Measurements from ENCODE around the gene RFTN1. TPM values are rescaled to one million over a fixed set of nuclear protein-coding genes. Genes with fewer than 3 reads are reported as not detected.

The RFTN1 gene
- total and polyA plus RNA-seq, 2 of the 8 experiments (the other 6 are each of a cell fraction or from before 2014, with no cell fraction given): 4.6 to 6.7 TPM

DNA sequence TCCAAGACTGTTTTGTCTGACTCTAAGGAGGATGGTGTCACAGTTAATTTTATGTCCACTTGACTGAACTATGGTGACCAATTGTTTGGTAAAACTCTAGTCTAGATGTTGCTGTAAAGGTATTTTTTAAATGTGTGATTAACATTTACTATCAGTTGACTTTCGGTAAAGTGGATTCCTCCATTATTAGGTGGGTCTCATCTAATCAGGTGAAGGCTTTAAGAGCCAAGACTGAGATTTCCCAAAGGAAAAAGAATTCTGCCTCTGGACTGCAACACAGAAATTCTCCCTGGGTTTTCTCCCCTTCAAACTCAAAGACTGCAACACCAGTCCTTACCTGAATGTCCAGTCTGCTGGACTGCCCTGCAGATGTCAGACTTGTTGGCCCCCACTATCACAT lies 129.6 kb downstream of the RFTN1 start:
- no peak for FAIRE-seq
- H2BK120ac ChIP-seq (replicated peaks; ENCODE audit: low read depth, low read length): no peak overlapping the region
- no peak for TF ChIP-seq CHD1 (IDR thresholded peaks at IDR 0.05; ENCODE audit: low read depth, low read length)
- TF ChIP-seq EZH2 (IDR thresholded peaks at IDR 0.05; ENCODE audit: low read depth, low read length, severe bottlenecking): no peak
- TF ChIP-seq SP1 (IDR thresholded peaks at IDR 0.05; ENCODE audit: low read depth, low read length): no peak
- no peak for TF ChIP-seq TAF1 (IDR thresholded peaks at IDR 0.05; ENCODE audit: low read depth, low read length)
- TF ChIP-seq BRCA1 (IDR thresholded peaks at IDR 0.05; ENCODE audit: low read depth, low read length): no peak
- TF ChIP-seq, protein P1, sequence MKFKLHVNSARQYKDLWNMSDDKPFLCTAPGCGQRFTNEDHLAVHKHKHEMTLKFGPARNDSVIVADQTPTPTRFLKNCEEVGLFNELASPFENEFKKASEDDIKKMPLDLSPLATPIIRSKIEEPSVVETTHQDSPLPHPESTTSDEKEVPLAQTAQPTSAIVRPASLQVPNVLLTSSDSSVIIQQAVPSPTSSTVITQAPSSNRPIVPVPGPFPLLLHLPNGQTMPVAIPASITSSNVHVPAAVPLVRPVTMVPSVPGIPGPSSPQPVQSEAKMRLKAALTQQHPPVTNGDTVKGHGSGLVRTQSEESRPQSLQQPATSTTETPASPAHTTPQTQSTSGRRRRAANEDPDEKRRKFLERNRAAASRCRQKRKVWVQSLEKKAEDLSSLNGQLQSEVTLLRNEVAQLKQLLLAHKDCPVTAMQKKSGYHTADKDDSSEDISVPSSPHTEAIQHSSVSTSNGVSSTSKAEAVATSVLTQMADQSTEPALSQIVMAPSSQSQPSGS (IDR thresholded peaks at IDR 0.05; ENCODE audit: low read length): no peak
- no peak for TF ChIP-seq POLR2A (IDR thresholded peaks at IDR 0.05; ENCODE audit: control extremely low read depth in 1 of 2, low read depth in 2 of 2, low read length in 2 of 2)
- TF ChIP-seq, protein P2, sequence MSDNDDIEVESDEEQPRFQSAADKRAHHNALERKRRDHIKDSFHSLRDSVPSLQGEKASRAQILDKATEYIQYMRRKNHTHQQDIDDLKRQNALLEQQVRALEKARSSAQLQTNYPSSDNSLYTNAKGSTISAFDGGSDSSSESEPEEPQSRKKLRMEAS (IDR thresholded peaks at IDR 0.05): no peak
- no peak for TF ChIP-seq KDM1A (IDR thresholded peaks at IDR 0.05; ENCODE audit: borderline replicate concordance, low read length)
- no peak for TF ChIP-seq GABPA (IDR thresholded peaks at IDR 0.05; ENCODE audit: borderline replicate concordance, insufficient read depth, low read length)
- TF ChIP-seq TCF12 (IDR thresholded peaks at IDR 0.05; ENCODE audit: low read depth, low read length): no peak
- no peak for TF ChIP-seq EP300 (IDR thresholded peaks at IDR 0.05; ENCODE audit: borderline replicate concordance in 1 of 2, low read depth in 2 of 2, low read length in 2 of 2)
- no peak for TF ChIP-seq BCL11A (IDR thresholded peaks at IDR 0.05; ENCODE audit: low read depth in 2 of 2, low read length in 2 of 2)

More for the DNA sequence above, 129.6 kb downstream of the RFTN1 start:
- Histone ChIP-seq H3K27me3 (replicated peaks in 1 of 4; ENCODE audit: control insufficient read depth in 3 of 4, extremely low read depth in 1 of 4, insufficient read depth in 3 of 4, low read length in 3 of 4) (no peaks in the 10 kb centered on the region), H3K56ac (replicated peaks; ENCODE audit: insufficient read length, low read depth, low read length) (no peak overlapping the region), H2BK15ac (ENCODE audit: low read length) (no peak overlapping the region), H4K91ac (replicated peaks; ENCODE audit: insufficient read length, low read length) (no peak overlapping the region), H3K79me1 (ENCODE audit: low read depth, low read length) (no peaks in the 10 kb centered on the region), H3K18ac (ENCODE audit: extremely low read depth, low read length) (no peak overlapping the region), H3K4me3 (ENCODE audit: extremely low read depth in 1 of 4, insufficient read depth in 2 of 4, low read depth in 3 of 4, low read length in 4 of 4) (no peak overlapping the region), H3K9ac (replicated peaks in 1 of 4; ENCODE audit: extremely low read depth in 1 of 4, low read depth in 3 of 4, low read length in 3 of 4) (no peak overlapping the region), H4K8ac (ENCODE audit: extremely low read depth, insufficient read depth, low read length) (no peak overlapping the region), H3K4me2 (ENCODE audit: insufficient read depth in 1 of 2, low read depth in 2 of 2, low read length in 2 of 2) (no peak overlapping the region), H2BK20ac (ENCODE audit: low read length) (no peak overlapping the region), H2BK5ac (ENCODE audit: low read depth, low read length) (no peak overlapping the region), H2BK12ac (ENCODE audit: low read depth, low read length) (no peak overlapping the region), H3K23ac (ENCODE audit: insufficient read length) (no peak overlapping the region), H3K9me3 (ENCODE audit: insufficient read depth in 2 of 2, low read depth in 1 of 2, low read length in 1 of 2) (no peaks in the 10 kb centered on the region), H2AK5ac (ENCODE audit: low read depth, low read length) (no peak overlapping the region), H3K27ac (ENCODE audit: low read depth, low read length) (no peak overlapping the region), H3K4me1 (replicated peaks in 1 of 4; ENCODE audit: control insufficient read depth in 3 of 4, insufficient read depth in 4 of 4, low read length in 3 of 4) (no peaks in the 10 kb centered on the region), H3K14ac (ENCODE audit: insufficient read length) (no peak overlapping the region), H3K79me2 (ENCODE audit: control insufficient read depth in 1 of 2, insufficient read depth in 2 of 2, low read length in 2 of 2) (no peaks in the 10 kb centered on the region), H4K5ac (ENCODE audit: insufficient read length, low read depth, low read length) (no peak overlapping the region), H4K20me1 (replicated peaks in 1 of 2; ENCODE audit: control insufficient read depth in 1 of 2, insufficient read depth in 2 of 2, low read length in 2 of 2) (peaks cover 0 to 2% of the 10 kb centered on the region in 2 experiments), H3K23me2 (ENCODE audit: low read depth, low read length) (no peaks in the 10 kb centered on the region), H3K36me3 (ENCODE audit: control insufficient read depth in 2 of 4, insufficient read depth in 4 of 4, low read length in 3 of 4) (no peaks in the 10 kb centered on the region), H3K4ac (replicated peaks; ENCODE audit: insufficient read length, low read depth, low read length) (no peak overlapping the region), H2AFZ (ENCODE audit: low read length) (no peak overlapping the region)
- WGBS, 2 experiments (ENCODE audit: extremely low coverage in 1 of 2, insufficient coverage in 1 of 2, insufficient read length in 1 of 2, insufficient replicate concordance in 2 of 2, low coverage in 1 of 2, low lambda C conversion rate in 2 of 2, missing lambda C conversion rate in 1 of 2): 87% methylated on average over 1 of the region's 1 CpG; no CpG with 5 or more reads in 1 of the 2 experiments
- POLR2A ChIA-PET (ENCODE audit: partially characterized antibody): no interaction called here
- CTCF ChIA-PET (ENCODE audit: partially characterized antibody): interaction anchor here (1.6 kb wide), 1 partner anchor 8 kb away, joined by 4 read pairs; no protein-coding TSS in a partner anchor
- no peak for DNase-seq (ENCODE audit: low read depth in 1 of 2, low spot score in 2 of 2)

Data from H1 (cell line).